Fibroblast of lung (primary cell): ENCODE results near the gene C1orf198.

Experiments used
- EZH2 ChIP-seq: IDR thresholded peaks from 2 replicates; pipeline ENCODE4 v1.5.1; 2012; ENCODE audit warnings: low read length, control low read depth, mild to moderate bottlenecking; ENCODE audit errors: missing control alignments
- TF ChIP-seq, protein P1 (sequence below), 2 donors: IDR thresholded peaks in 1 of 2; conservative IDR thresholded peaks in 1 of 2; 1 replicate in 1 of 2; 2 replicates in 1 of 2; pipeline ENCODE4 v1.5.1; 2011 to 2012; ENCODE audit warnings: low read length in 2 of 2, control low read depth in 1 of 2, inconsistent platforms in 1 of 2, low read depth in 1 of 2, mild to moderate bottlenecking in 1 of 2

GRCh38 chr1:230875370-230875769 lies 7.0 kb upstream of the C1orf198 start:
- TF ChIP-seq, protein P1, sequence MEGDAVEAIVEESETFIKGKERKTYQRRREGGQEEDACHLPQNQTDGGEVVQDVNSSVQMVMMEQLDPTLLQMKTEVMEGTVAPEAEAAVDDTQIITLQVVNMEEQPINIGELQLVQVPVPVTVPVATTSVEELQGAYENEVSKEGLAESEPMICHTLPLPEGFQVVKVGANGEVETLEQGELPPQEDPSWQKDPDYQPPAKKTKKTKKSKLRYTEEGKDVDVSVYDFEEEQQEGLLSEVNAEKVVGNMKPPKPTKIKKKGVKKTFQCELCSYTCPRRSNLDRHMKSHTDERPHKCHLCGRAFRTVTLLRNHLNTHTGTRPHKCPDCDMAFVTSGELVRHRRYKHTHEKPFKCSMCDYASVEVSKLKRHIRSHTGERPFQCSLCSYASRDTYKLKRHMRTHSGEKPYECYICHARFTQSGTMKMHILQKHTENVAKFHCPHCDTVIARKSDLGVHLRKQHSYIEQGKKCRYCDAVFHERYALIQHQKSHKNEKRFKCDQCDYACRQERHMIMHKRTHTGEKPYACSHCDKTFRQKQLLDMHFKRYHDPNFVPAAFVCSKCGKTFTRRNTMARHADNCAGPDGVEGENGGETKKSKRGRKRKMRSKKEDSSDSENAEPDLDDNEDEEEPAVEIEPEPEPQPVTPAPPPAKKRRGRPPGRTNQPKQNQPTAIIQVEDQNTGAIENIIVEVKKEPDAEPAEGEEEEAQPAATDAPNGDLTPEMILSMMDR (conservative IDR thresholded peaks at IDR 0.05 in 1 of 2, IDR thresholded peaks at IDR 0.05 in 1 of 2; ENCODE audit: low read depth in 1 of 2, low read length in 2 of 2): no peak
- TF ChIP-seq EZH2: no peak
